Measurements from ENCODE around the gene ARIH2. TPM values are rescaled to one million over a fixed set of nuclear protein-coding genes. Genes with fewer than 3 reads are reported as not detected.

Gene ARIH2
- total RNA-seq, 1 donor from 2014 or later, result 87.2 TPM

- DNase-seq (ENCODE audit: low read depth), result no peak
These were observed 100.0 kb downstream of the ARIH2 start for GRCh38 chr3:49018707-49019006.

GRCh38 chr3:49019941-49020329 is 101.3 kb downstream of the ARIH2 start:
- DNase-seq (ENCODE audit: low read depth), result no peak

- peak; percentile 62 for DNase-seq (ENCODE audit: low read depth)
These were observed 101.9 kb downstream of the ARIH2 start for GRCh38 chr3:49020330-49021212.

GRCh38 chr3:49021213-49021812 is 102.7 kb downstream of the ARIH2 start:
- peak; percentile 99 for DNase-seq (ENCODE audit: low read depth)

- DNase-seq (ENCODE audit: low read depth), result peak; percentile 98
These were observed 103.4 kb downstream of the ARIH2 start, which contains the start of gene NDUFAF3 for GRCh38 chr3:49021813-49022687. Gene NDUFAF3 (plus strand): TSS chr3:49022121. CDS start chr3:49022145, 24 bp downstream.

DNA sequence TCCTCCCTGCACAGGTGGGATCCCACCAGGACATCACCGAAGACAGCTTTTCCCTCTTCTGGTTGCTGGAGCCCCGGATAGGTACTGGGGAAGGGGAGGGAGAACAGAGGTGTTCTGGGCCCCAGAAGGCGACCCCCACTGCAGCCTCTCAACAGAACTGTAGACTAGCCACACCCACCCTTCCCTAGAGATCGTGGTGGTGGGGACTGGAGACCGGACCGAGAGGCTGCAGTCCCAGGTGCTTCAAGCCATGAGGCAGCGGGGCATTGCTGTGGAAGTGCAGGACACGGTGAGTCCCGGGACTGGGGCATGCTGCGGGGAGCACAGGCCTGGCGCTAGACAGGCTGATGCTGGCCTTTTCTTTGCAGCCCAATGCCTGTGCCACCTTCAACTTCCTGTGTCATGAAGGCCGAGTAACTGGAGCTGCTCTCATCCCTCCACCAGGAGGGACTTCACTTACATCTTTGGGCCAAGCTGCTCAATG is 104.1 kb downstream of the ARIH2 start:
- no peak for DNase-seq (ENCODE audit: low read depth)

GRCh38 chr3:49023775-49024174 is 105.1 kb downstream of the ARIH2 start:
- DNase-seq (ENCODE audit: low read depth), result no peak

DNA sequence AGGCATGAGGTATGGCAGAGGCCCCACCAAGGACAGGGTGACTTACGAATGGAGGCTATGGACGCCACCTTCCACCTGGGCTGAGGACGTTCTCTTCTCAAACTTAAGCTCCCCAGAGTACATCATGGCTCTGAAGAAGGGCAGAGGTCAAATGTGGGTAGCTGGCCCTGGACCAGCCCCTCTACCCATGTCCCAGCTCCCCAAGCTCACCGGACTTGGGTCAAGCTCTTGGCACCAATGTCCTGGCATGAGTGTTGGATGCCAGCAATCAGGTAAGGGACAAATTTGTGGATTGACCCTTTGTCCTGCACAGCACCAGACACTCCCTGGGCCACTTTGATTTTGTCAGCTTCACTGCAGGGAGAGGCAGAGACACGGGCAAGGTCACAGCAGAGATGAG is 105.8 kb downstream of the ARIH2 start:
- DNase-seq (ENCODE audit: low read depth), result no peak

DNA sequence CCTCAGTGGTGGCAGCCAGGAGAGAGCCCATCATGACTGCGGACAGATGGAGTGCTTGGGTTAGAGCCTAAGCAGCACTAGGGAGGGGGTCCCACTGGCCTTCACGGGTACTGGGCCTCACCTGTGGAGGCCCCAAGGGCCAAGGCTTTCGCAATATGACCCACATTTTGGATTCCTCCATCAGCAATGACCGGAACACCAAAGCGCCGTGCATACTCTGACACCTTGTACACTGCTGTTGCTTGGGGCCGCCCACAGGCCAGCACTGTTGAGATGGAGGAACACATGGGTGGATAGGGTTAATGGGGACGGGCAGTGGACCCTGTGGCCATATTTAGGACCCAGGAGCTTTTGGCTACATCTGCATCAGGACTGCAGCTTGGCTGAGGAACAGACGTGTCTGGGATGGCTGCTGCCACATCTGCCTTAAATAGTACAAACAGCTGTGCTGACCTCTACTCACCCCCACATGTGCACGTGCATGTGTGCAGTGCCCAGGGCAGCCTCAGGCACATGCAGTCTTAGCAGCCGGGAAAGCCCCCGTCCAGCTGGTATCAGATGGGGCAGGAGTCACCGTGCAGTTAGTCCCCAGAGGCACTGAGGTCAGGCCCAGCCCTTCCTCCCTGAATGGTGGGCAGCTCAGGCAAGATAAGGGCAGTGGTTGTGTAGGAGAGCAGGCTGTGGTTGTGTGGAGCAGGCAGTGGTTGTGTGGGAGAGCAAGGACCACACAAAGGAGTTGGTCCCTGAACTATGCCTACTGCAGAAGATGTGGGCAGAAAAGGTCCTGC is 106.6 kb downstream of the ARIH2 start:
- DNase-seq (ENCODE audit: low read depth), result peak; percentile 75

GRCh38 chr3:49025793-49026520 is 107.3 kb downstream of the ARIH2 start:
- DNase-seq (ENCODE audit: low read depth), result no peak

- DNase-seq (ENCODE audit: low read depth), result peak; percentile 70
These were observed 107.9 kb downstream of the ARIH2 start for GRCh38 chr3:49026536-49026935.

DNA sequence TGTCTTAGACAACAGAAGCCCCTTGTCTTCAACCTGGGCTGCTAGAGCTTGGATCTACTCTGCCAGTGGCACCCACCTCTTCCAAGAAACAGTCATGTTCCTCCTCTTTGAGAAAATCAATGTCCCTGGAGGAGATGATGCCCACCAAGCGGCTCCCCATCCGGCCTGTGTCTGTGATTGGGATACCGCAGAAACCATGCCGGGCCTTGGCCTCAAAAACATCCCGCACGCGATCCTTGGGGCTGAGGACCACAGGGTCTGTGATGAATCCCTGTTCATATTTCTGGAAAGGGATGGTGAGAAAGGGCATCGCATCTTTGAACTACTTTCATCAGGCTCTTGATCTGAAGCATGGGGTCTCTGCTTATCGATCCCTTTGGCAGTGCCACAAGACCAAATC is 109.0 kb downstream of the ARIH2 start:
- no peak for DNase-seq (ENCODE audit: low read depth)

DNA sequence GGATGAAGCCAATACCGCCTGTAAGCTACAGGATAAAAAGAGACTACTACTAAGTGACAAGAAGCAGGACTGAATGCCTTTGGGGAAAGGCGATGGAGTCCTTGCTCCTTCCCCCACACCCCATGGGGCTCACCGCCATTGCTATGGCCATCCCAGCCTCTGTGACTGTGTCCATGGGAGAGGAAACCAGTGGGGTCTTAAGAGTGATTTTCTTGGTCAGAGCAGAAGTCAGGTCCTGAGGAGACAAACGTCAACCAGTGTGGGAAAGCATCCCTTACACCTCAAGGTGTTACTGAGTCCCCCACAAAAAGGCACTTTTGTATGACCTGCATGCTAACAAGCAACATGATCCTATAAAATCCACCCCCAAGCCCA is 109.6 kb downstream of the ARIH2 start:
- DNase-seq (ENCODE audit: low read depth), result no peak

- peak; percentile 92 for DNase-seq (ENCODE audit: low read depth)
These were observed 110.3 kb downstream of the ARIH2 start, which contains the start of gene IMPDH2 for GRCh38 chr3:49028673-49029562. Gene IMPDH2 (minus strand): TSS chr3:49029398. CDS start chr3:49029350, 48 bp downstream.

DNA sequence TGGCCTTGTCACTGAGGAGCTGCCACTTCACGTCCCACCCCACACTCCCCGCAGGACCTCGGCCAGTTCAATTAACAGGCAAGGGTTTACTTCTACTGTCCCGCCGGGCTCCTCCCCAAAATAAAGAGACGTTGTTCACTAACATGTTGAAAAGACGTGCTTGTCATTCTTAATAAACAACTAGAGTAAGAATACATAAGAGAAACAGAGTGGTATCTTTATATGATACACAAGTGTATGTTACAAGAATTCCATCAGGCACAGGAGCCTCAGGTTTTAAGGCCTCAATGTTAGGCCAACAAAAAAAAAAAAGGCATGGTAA is 110.9 kb downstream of the ARIH2 start:
- DNase-seq (ENCODE audit: low read depth), result no peak

GRCh38 chr3:49030321-49030720 is 111.7 kb downstream of the ARIH2 start:
- DNase-seq (ENCODE audit: low read depth), result no peak

GRCh38 chr3:49032646-49033304 is 114.1 kb downstream of the ARIH2 start:
- no peak for DNase-seq (ENCODE audit: low read depth)

GRCh38 chr3:49034650-49035049 is 116.0 kb downstream of the ARIH2 start:
- DNase-seq (ENCODE audit: low read depth), result no peak

- DNase-seq (ENCODE audit: low read depth), result no peak
These were observed 116.6 kb downstream of the ARIH2 start for GRCh38 chr3:49035281-49035680.

Measured in myocyte (in vitro differentiated cells).